ENCODE measurements around the gene PARP6. TPM values are rescaled to one million over a fixed set of nuclear protein-coding genes. Genes with fewer than 3 reads are reported as not detected.

PARP6 gene
- total and polyA plus RNA-seq, 8 donors: 31.1 to 178 (median 44.0) TPM

DNA sequence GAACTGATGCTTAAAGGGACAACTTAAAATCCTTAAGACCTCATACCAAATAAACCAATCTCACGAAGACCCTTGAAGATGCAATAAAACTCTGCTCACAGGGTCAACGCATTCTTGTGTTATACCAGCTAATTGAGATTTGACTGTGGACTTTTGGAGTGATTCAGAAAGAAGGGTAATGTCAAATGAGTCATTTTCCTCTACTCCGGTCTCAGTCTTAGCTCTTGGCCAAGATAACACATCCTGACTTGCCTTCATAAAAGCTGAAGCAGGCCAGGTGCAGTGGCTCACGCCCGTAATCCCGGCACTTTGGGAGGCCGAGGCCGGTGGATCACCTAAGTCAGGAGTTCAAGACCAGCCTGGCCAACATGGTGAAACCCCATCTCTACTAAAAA, 45.2 kb downstream of the PARP6 start:
- ATAC-seq: no peak

DNA sequence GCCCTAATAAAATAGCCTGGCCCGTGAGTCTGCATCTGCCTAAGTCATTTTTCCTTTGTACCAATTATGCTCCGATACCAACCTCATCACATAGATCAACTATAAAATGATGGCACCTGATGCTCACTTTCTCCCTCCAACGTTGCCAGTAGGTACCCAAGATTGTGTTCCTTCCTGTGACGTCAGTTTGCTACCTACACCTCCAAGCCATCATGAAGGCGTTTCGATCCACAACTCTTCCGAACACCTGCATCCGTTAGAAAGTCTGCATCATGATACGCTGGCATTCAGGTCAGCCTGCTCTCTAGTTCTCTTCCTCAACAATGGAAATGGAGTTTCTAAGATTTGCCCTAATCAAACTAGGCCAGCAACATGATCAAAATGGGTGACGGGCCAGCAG, 49.1 kb downstream of the PARP6 start:
- peaks cover 4 to 7% (median 5%) of the 10 kb centered on the region in 3 donors for H3K36me3 ChIP-seq
- no peak overlapping the region for H3K27ac ChIP-seq
- DNase-seq (no peak), FAIRE-seq (no peak), ATAC-seq (no peak)
- WGBS, 2 donors: 92% methylated on average over 10 of the region's 10 CpGs
- intact Hi-C loops (cut with DNase I): no loop called here
- no peaks in the 10 kb centered on the region for H3K27me3 ChIP-seq
- TF ChIP-seq, protein P1, sequence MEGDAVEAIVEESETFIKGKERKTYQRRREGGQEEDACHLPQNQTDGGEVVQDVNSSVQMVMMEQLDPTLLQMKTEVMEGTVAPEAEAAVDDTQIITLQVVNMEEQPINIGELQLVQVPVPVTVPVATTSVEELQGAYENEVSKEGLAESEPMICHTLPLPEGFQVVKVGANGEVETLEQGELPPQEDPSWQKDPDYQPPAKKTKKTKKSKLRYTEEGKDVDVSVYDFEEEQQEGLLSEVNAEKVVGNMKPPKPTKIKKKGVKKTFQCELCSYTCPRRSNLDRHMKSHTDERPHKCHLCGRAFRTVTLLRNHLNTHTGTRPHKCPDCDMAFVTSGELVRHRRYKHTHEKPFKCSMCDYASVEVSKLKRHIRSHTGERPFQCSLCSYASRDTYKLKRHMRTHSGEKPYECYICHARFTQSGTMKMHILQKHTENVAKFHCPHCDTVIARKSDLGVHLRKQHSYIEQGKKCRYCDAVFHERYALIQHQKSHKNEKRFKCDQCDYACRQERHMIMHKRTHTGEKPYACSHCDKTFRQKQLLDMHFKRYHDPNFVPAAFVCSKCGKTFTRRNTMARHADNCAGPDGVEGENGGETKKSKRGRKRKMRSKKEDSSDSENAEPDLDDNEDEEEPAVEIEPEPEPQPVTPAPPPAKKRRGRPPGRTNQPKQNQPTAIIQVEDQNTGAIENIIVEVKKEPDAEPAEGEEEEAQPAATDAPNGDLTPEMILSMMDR (IDR thresholded peaks at IDR 0.05): no peak
- no peak overlapping the region for H3K4me3 ChIP-seq
- peaks cover 0 to 20% (median 0%) of the 10 kb centered on the region in 3 donors for H3K4me1 ChIP-seq
- no peaks in the 10 kb centered on the region for H3K9me3 ChIP-seq

More for the DNA sequence above, 45.2 kb downstream of the PARP6 start:
- intact Hi-C loops (cut with DNase I): no loop called here
- TF ChIP-seq, protein P1 (IDR thresholded peaks at IDR 0.05): no peak
- Histone ChIP-seq H3K27ac (peak overlapping the region in 2 of 4 donors; percentile 37 to 95), H3K9me3 (no peaks in the 10 kb centered on the region), H3K27me3 (no peaks in the 10 kb centered on the region), H3K4me1 (peaks cover 0 to 26% (median 12%) of the 10 kb centered on the region in 3 donors), H3K4me3 (no peak overlapping the region), H3K36me3 (no peaks in the 10 kb centered on the region)
- 48 to 53% methylated on average over 8 of the region's 8 CpGs for WGBS, 2 donors
- DNase-seq: no peak
- no peak for FAIRE-seq

DNA sequence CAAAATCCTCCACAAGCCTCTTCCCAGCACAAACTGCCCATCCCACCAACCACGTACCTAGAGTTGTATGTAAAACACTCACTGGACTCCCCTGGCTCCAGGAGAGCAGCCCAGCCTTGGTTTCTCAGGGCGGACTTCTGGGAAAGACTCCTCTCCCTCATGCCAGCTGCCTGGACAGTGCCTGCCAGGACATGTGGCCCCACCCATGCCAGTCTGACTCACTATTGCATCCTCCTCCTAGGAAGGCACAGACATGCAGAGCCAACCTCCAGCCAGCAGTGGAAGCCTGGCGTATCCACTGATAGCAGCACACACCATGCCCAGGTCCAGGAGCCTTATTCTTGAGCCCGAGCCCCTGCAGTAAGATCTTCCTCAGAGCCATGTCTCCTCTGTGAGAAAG, 50.0 kb downstream of the PARP6 start:
- TF ChIP-seq, protein P1 (IDR thresholded peaks at IDR 0.05): no peak
- H3K27me3 ChIP-seq: no peaks in the 10 kb centered on the region
- intact Hi-C loops (cut with DNase I): no loop called here
- H3K36me3 ChIP-seq: peaks cover 5 to 15% (median 8%) of the 10 kb centered on the region in 3 donors
- no peak overlapping the region for H3K4me3 ChIP-seq
- H3K9me3 ChIP-seq: no peaks in the 10 kb centered on the region
- no peak overlapping the region for H3K27ac ChIP-seq
- WGBS, 2 donors: 92 to 95% methylated on average over 4 of the region's 4 CpGs
- DNase-seq: no peak
- no peak for FAIRE-seq
- peak in 2 of 4 donors; percentile 16 to 41 for ATAC-seq
- peaks cover 0 to 20% (median 0%) of the 10 kb centered on the region in 3 donors for H3K4me1 ChIP-seq

DNA sequence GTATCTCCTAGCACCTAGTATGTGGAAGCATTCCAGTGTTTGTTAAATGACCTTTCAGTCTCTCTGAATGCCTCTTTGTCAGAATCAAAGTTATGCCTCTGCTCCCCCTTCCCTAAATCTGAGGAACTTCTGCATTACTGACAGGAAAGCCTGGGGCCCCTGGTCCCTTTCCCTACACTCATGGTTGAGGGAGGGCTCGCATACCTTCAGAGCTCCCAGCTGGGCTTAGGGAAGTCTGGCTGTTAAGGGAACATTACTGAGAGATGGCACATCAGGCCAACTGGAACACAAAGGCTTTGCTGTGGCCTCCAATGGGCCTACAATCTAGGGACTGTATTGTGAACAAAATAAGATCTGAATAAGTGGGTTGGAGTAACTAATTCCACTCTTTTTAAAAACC, 51.7 kb downstream of the PARP6 start:
- no peak for FAIRE-seq
- 81 to 95% methylated on average over 1 of the region's 1 CpG for WGBS, 2 donors
- no peak for ATAC-seq
- DNase-seq: no peak
- Histone ChIP-seq H3K36me3 (peaks cover 5 to 31% (median 16%) of the 10 kb centered on the region in 3 donors), H3K4me1 (peaks cover 0 to 5% (median 0%) of the 10 kb centered on the region in 3 donors), H3K27ac (no peak overlapping the region), H3K9me3 (no peaks in the 10 kb centered on the region), H3K4me3 (no peak overlapping the region), H3K27me3 (no peaks in the 10 kb centered on the region)
- intact Hi-C loops (cut with DNase I): no loop called here
- TF ChIP-seq, protein P1 (IDR thresholded peaks at IDR 0.05): no peak

DNA sequence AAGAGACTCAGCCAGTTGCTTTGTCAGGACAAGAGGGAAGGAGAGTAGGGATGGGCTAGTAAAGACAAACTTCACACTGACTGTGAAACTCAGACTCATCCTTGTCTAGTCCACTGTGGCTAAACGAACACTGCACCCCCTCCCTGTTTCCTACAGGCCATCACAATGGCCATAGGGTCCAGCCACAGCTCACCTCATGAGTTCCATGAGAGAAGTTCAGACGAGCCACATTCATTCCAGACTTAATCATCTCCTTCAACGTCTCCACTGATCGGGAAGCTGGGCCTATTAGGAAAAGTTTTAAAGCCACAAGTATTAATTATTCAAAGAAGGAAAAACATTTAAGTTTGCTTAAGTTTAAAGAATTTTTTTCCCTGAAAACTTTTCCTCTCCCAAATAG, 55.1 kb downstream of the PARP6 start:
- Histone ChIP-seq H3K4me3 (no peak overlapping the region), H3K27ac (no peak overlapping the region), H3K27me3 (no peaks in the 10 kb centered on the region), H3K9me3 (no peaks in the 10 kb centered on the region), H3K4me1 (peaks cover 0 to 5% (median 0%) of the 10 kb centered on the region in 3 donors), H3K36me3 (peaks cover 5 to 31% (median 22%) of the 10 kb centered on the region in 3 donors)
- WGBS, 2 donors: 85 to 86% methylated on average over 4 of the region's 4 CpGs
- ATAC-seq (no peak), DNase-seq (no peak), FAIRE-seq (no peak)
- intact Hi-C loops (cut with DNase I): no loop called here
- TF ChIP-seq, protein P1 (IDR thresholded peaks at IDR 0.05): no peak

Measured in pancreas (tissue), 10 donors.